Endometrial microvascular endothelial cells (primary cell): ENCODE data around the gene MAGI3. TPM values are rescaled to one million over a fixed set of nuclear protein-coding genes. Genes with fewer than 3 reads are reported as not detected.

Experiments used
- in situ Hi-C: cut with HindIII; loops from 2 replicates; pipeline ENCODE4 v1.10.0; 2017; ENCODE audit warnings: low sequenced_read_pairs, low pct_unique_long_range_greater_than_20kb; ENCODE audit errors: inconsistent ontology term
- total RNA-seq: library from RNA; depleted of rRNA; stranded (reverse); fragments of >200 nt; gene quantifications from one replicate; pipeline ENCODE4 v1.2.3, GENCODE V29; 2015; ENCODE audit errors: inconsistent ontology term

MAGI3 gene
- 8.5 TPM for total RNA-seq

GRCh38 chr1:113389953-113390834 is at the start of gene MAGI3:
Gene MAGI3 (plus strand): TSS chr1:113390515. CDS start chr1:113391034, 519 bp downstream.
- in situ Hi-C loops = no loop called here

GRCh38 chr1:113353580-113353979 is 36.7 kb upstream of the MAGI3 start:
- in situ Hi-C loops = no loop called here

- in situ Hi-C loops = no loop called here
Observed at GRCh38 chr1:113363935-113364334, 26.4 kb upstream of the MAGI3 start.

- in situ Hi-C loops = no loop called here
Observed at GRCh38 chr1:113369040-113369439, 21.3 kb upstream of the MAGI3 start.

GRCh38 chr1:113369699-113370098 is 20.6 kb upstream of the MAGI3 start:
- in situ Hi-C loops = no loop called here

GRCh38 chr1:113370868-113371267 is 19.4 kb upstream of the MAGI3 start:
- in situ Hi-C loops = no loop called here

- in situ Hi-C loops = no loop called here
Observed at GRCh38 chr1:113372546-113372945, 17.8 kb upstream of the MAGI3 start.

GRCh38 chr1:113373644-113374043 is 16.7 kb upstream of the MAGI3 start:
- in situ Hi-C loops = no loop called here

GRCh38 chr1:113375878-113376277 is 14.4 kb upstream of the MAGI3 start:
- in situ Hi-C loops = no loop called here

- in situ Hi-C loops = no loop called here
Observed at GRCh38 chr1:113380075-113380474, 10.2 kb upstream of the MAGI3 start.

GRCh38 chr1:113388017-113388620 is 2.2 kb upstream of the MAGI3 start:
- in situ Hi-C loops = no loop called here

GRCh38 chr1:113388621-113389358 is 1.5 kb upstream of the MAGI3 start:
- in situ Hi-C loops = no loop called here

GRCh38 chr1:113389359-113389952 is 859 bp upstream of the MAGI3 start:
- in situ Hi-C loops = no loop called here

GRCh38 chr1:113390871-113391648 is 745 bp downstream of the MAGI3 start:
- in situ Hi-C loops = no loop called here

GRCh38 chr1:113391649-113392271 is 1.4 kb downstream of the MAGI3 start:
- in situ Hi-C loops = no loop called here

GRCh38 chr1:113392541-113393128 is 2.3 kb downstream of the MAGI3 start:
- in situ Hi-C loops = no loop called here

- in situ Hi-C loops = no loop called here
Observed at GRCh38 chr1:113394043-113394862, 3.9 kb downstream of the MAGI3 start.
